Choroid plexus epithelial cell (primary cell): ENCODE results near the gene NSRP1.
A peak's percentile ranks its signal among the peaks of the same experiment; 100 is the strongest.

ENCODE experiments used
- DNase-seq: peaks from one replicate; pipeline ENCODE4 v3.0.0-alpha.2; 2010; ENCODE audit warnings: low read depth
- H3K4me3 ChIP-seq: 2 replicates; pipeline ENCODE4 v1.5.1; 2011; ENCODE audit warnings: low read depth, mild to moderate bottlenecking, control low read depth, low read length, moderate library complexity
- CTCF ChIP-seq: conservative IDR thresholded peaks from 2 replicates; pipeline ENCODE4 v1.5.1; 2011; ENCODE audit warnings: low read depth, mild to moderate bottlenecking, control low read depth, inconsistent platforms, low read length, moderate library complexity

Gene NSRP1

GRCh38 chr17:30091121-30091670, 25.4 kb upstream of the NSRP1 start:
- no peak overlapping the region for H3K4me3 ChIP-seq
- TF ChIP-seq CTCF: no peak
- no peak for DNase-seq

DNA sequence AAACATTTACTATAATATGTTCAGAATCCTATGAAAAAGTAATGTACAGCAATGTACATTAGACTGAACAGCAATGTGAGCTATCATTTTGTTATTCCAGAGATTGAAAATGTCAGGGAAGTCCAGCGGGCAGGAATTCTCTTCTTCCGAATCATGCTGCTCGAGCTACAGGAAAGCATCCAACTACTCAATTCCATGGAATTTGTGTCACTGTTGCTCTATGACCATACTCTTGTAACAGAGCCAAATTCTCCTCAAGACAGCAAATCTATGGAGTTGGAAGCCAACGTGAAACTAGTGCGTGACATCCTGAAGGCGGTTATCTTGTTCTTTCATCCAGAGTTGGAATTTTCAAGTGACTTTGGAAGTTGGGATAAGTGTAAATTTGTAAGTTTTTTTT, 24.8 kb upstream of the NSRP1 start:
- DNase-seq: peak; percentile 41
- no peak for TF ChIP-seq CTCF
- H3K4me3 ChIP-seq: no peak overlapping the region

DNA sequence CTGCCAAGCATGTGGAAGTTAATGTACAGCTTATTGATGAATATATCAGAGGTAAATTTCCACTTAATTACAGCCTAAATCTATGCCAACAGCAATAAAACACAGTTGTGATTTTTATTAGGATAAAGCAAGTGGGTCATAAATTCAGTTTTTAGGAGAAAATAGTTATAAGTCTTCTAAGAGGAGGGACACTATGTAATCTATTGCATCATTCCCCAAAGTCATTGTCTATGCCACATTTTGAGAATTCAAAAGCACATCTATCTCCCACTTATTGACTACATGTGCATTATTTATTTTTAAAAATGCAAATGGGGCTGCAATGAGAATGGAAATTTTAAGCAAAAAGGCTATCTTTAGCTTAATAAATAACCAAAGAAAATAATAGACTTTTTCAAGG, 23.7 kb upstream of the NSRP1 start:
- no peak for TF ChIP-seq CTCF
- no peak overlapping the region for H3K4me3 ChIP-seq
- no peak for DNase-seq

- H3K4me3 ChIP-seq: no peak overlapping the region
- TF ChIP-seq CTCF: peak; percentile 78
- peak; percentile 73 for DNase-seq
Measured at GRCh38 chr17:30093463-30094147, 23.0 kb upstream of the NSRP1 start.

GRCh38 chr17:30095507-30096244, 20.9 kb upstream of the NSRP1 start:
- H3K4me3 ChIP-seq: no peak overlapping the region
- DNase-seq: peak; percentile 90
- peak; percentile 66 for TF ChIP-seq CTCF

DNA sequence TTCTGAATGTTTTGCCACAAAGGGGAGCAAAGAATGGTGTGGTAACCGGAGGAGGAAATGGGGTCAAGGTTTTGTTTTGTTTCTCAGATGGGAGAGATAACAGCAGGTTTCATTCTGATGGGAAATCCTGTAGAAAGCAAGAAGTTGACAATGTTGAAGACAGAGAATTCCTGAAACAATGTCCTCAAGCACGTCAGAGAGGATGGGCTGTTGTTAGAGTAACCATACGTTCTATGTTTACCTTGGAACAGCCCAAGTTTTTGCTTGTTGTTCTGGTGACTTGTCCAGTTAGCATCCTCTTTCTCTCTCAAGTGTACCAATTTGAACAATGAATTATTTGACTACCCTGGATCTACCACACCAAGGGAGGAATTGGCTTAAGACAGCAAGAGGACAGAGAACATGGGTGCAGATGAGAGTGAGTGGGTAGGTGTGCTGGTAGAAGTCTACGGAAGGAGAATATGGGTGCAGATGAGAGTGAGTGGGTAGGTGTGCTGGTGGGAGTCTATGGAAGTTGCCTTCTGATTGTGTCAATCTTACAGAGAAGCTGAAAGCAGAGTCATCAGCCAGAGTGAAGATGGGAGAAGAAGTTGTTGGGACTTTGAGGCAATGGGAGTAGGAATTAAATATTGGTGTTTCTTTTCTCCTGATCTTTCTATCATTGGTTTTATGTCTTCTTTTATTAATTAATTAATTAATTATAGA, 14.8 kb upstream of the NSRP1 start:
- DNase-seq: peak; percentile 64
- H3K4me3 ChIP-seq: no peak overlapping the region
- TF ChIP-seq CTCF: no peak
